Gastroesophageal sphincter (tissue), 3 donors: ENCODE measurements around the gene FAM151B.

Experiments used
- POLR2A ChIP-seq, 2 donors: fragments of 450-650 bp; IDR thresholded peaks; one replicate each; pipeline ENCODE4 v1.6.1; 2017; ENCODE audit warnings: antibody characterized with exemption in 2 of 2, mild to moderate bottlenecking in 2 of 2, moderate library complexity in 1 of 2
- POLR2AphosphoS5 ChIP-seq: sonication (generic); formaldehyde crosslinking; IDR thresholded peaks from one replicate; pipeline ENCODE4 v1.6.1; 2017; ENCODE audit warnings: antibody characterized with exemption
- TF ChIP-seq, protein P1 (sequence below), 4 experiments: fragments of 200-600 bp in 2 of 4; fragments of 450-650 bp in 2 of 4; sonication (generic) in 1 of 4; IDR thresholded peaks; one replicate each; pipeline ENCODE4 v1.5.1; 2017 to 2019; ENCODE audit warnings: antibody characterized with exemption in 4 of 4, mild to moderate bottlenecking in 2 of 4, moderate library complexity in 2 of 4

DNA sequence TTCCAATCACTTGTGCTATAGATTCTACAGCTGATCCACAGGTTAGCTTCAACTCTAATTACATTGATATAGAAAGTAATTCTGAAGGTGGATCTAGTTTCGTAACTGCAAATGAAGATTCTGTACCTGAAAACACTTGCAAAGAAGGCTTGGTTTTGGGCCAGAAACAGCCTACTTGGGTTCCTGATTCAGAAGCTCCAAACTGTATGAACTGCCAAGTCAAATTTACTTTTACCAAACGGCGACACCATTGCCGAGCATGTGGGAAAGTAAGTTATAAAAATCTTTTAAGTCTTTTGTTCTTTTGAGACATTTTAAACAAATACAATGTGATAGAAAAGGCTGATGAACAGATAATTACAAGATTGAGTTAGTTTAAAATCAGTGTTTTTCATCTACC, 49.2 kb upstream of the FAM151B start:
- TF ChIP-seq, protein P1, sequence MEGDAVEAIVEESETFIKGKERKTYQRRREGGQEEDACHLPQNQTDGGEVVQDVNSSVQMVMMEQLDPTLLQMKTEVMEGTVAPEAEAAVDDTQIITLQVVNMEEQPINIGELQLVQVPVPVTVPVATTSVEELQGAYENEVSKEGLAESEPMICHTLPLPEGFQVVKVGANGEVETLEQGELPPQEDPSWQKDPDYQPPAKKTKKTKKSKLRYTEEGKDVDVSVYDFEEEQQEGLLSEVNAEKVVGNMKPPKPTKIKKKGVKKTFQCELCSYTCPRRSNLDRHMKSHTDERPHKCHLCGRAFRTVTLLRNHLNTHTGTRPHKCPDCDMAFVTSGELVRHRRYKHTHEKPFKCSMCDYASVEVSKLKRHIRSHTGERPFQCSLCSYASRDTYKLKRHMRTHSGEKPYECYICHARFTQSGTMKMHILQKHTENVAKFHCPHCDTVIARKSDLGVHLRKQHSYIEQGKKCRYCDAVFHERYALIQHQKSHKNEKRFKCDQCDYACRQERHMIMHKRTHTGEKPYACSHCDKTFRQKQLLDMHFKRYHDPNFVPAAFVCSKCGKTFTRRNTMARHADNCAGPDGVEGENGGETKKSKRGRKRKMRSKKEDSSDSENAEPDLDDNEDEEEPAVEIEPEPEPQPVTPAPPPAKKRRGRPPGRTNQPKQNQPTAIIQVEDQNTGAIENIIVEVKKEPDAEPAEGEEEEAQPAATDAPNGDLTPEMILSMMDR (IDR thresholded peaks at IDR 0.05): no peak
- TF ChIP-seq POLR2AphosphoS5: no peak
- TF ChIP-seq POLR2A (IDR thresholded peaks at IDR 0.05): no peak
